GM23338 (cell line): Measurements from ENCODE around the gene CADM4.

Experiments
- CREB1 ChIP-seq: fragments of 250-450 bp; sonication (Bioruptor Pico); IDR thresholded peaks from 2 replicates; pipeline ENCODE4 v1.5.0; 2020; ENCODE audit warnings: low read depth, mild to moderate bottlenecking, moderate library complexity
- CTCF ChIP-seq, 2 experiments: fragments of 200-600 bp in 1 of 2; sonication (generic) in 1 of 2; conservative IDR thresholded peaks; 2 replicates each; pipeline versions ENCODE4 v1.5.1 to v1.6.1; 2016 to 2017; ENCODE audit warnings: antibody characterized with exemption in 2 of 2, low read depth in 2 of 2, mild to moderate bottlenecking in 2 of 2, moderate library complexity in 1 of 2
- EZH2 ChIP-seq: fragments of 200-600 bp; sonication (generic); IDR thresholded peaks from one replicate; pipeline ENCODE4 v1.8.0; 2017; ENCODE audit warnings: antibody characterized with exemption, mild to moderate bottlenecking, low read depth; ENCODE audit not compliant: unreplicated experiment
- EZH2phosphoT487 ChIP-seq: fragments of 200-600 bp; sonication (generic); IDR thresholded peaks from one replicate; pipeline ENCODE4 v1.8.1; 2018; ENCODE audit warnings: antibody characterized with exemption; ENCODE audit not compliant: unreplicated experiment
- JUNB ChIP-seq: IDR thresholded peaks from one replicate; pipeline ENCODE4 v1.6.1; 2016; ENCODE audit warnings: antibody characterized with exemption; ENCODE audit not compliant: unreplicated experiment
- NANOG ChIP-seq: IDR thresholded peaks from 2 replicates; pipeline ENCODE4 v1.6.1; 2016; ENCODE audit warnings: antibody characterized with exemption, borderline replicate concordance
- POLR2AphosphoS5 ChIP-seq: IDR thresholded peaks from 2 replicates; pipeline ENCODE4 v1.6.1; 2016; ENCODE audit warnings: antibody characterized with exemption, low read depth
- STAT1 ChIP-seq: IDR thresholded peaks from one replicate; pipeline ENCODE4 v1.6.1; 2016; ENCODE audit warnings: antibody characterized with exemption; ENCODE audit not compliant: unreplicated experiment
- ZNF331 ChIP-seq: fragments of 250-450 bp; sonication (Bioruptor Pico); IDR thresholded peaks from 2 replicates; pipeline ENCODE4 v1.5.0; 2020; ENCODE audit warnings: low read depth, mild to moderate bottlenecking, moderate library complexity
- TF ChIP-seq, protein P1 (sequence below): IDR thresholded peaks from one replicate; pipeline ENCODE4 v1.6.1; 2018; ENCODE audit warnings: antibody characterized with exemption; ENCODE audit not compliant: unreplicated experiment
- TF ChIP-seq, protein P2 (sequence below): IDR thresholded peaks from 2 replicates; pipeline ENCODE4 v1.6.1; 2016; ENCODE audit warnings: antibody characterized with exemption
- TF ChIP-seq, protein P3 (sequence below): fragments of 250-450 bp; sonication (Bioruptor Pico); IDR thresholded peaks from 2 replicates; pipeline ENCODE4 v1.5.0; 2020; ENCODE audit warnings: mild to moderate bottlenecking, moderate library complexity

- TF ChIP-seq CTCF (conservative IDR thresholded peaks at IDR 0.05; ENCODE audit: low read depth in 2 of 2) = no peak
- no peak for TF ChIP-seq POLR2AphosphoS5
- TF ChIP-seq EZH2 = no peak
- TF ChIP-seq, protein P1, sequence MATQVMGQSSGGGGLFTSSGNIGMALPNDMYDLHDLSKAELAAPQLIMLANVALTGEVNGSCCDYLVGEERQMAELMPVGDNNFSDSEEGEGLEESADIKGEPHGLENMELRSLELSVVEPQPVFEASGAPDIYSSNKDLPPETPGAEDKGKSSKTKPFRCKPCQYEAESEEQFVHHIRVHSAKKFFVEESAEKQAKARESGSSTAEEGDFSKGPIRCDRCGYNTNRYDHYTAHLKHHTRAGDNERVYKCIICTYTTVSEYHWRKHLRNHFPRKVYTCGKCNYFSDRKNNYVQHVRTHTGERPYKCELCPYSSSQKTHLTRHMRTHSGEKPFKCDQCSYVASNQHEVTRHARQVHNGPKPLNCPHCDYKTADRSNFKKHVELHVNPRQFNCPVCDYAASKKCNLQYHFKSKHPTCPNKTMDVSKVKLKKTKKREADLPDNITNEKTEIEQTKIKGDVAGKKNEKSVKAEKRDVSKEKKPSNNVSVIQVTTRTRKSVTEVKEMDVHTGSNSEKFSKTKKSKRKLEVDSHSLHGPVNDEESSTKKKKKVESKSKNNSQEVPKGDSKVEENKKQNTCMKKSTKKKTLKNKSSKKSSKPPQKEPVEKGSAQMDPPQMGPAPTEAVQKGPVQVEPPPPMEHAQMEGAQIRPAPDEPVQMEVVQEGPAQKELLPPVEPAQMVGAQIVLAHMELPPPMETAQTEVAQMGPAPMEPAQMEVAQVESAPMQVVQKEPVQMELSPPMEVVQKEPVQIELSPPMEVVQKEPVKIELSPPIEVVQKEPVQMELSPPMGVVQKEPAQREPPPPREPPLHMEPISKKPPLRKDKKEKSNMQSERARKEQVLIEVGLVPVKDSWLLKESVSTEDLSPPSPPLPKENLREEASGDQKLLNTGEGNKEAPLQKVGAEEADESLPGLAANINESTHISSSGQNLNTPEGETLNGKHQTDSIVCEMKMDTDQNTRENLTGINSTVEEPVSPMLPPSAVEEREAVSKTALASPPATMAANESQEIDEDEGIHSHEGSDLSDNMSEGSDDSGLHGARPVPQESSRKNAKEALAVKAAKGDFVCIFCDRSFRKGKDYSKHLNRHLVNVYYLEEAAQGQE = no peak
- TF ChIP-seq, protein P2, sequence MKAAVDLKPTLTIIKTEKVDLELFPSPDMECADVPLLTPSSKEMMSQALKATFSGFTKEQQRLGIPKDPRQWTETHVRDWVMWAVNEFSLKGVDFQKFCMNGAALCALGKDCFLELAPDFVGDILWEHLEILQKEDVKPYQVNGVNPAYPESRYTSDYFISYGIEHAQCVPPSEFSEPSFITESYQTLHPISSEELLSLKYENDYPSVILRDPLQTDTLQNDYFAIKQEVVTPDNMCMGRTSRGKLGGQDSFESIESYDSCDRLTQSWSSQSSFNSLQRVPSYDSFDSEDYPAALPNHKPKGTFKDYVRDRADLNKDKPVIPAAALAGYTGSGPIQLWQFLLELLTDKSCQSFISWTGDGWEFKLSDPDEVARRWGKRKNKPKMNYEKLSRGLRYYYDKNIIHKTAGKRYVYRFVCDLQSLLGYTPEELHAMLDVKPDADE = no peak
- TF ChIP-seq EZH2phosphoT487 = no peak
- no peak for TF ChIP-seq JUNB
- no peak for TF ChIP-seq CREB1
- no peak for TF ChIP-seq NANOG
- TF ChIP-seq ZNF331 = no peak
- TF ChIP-seq, protein P3, sequence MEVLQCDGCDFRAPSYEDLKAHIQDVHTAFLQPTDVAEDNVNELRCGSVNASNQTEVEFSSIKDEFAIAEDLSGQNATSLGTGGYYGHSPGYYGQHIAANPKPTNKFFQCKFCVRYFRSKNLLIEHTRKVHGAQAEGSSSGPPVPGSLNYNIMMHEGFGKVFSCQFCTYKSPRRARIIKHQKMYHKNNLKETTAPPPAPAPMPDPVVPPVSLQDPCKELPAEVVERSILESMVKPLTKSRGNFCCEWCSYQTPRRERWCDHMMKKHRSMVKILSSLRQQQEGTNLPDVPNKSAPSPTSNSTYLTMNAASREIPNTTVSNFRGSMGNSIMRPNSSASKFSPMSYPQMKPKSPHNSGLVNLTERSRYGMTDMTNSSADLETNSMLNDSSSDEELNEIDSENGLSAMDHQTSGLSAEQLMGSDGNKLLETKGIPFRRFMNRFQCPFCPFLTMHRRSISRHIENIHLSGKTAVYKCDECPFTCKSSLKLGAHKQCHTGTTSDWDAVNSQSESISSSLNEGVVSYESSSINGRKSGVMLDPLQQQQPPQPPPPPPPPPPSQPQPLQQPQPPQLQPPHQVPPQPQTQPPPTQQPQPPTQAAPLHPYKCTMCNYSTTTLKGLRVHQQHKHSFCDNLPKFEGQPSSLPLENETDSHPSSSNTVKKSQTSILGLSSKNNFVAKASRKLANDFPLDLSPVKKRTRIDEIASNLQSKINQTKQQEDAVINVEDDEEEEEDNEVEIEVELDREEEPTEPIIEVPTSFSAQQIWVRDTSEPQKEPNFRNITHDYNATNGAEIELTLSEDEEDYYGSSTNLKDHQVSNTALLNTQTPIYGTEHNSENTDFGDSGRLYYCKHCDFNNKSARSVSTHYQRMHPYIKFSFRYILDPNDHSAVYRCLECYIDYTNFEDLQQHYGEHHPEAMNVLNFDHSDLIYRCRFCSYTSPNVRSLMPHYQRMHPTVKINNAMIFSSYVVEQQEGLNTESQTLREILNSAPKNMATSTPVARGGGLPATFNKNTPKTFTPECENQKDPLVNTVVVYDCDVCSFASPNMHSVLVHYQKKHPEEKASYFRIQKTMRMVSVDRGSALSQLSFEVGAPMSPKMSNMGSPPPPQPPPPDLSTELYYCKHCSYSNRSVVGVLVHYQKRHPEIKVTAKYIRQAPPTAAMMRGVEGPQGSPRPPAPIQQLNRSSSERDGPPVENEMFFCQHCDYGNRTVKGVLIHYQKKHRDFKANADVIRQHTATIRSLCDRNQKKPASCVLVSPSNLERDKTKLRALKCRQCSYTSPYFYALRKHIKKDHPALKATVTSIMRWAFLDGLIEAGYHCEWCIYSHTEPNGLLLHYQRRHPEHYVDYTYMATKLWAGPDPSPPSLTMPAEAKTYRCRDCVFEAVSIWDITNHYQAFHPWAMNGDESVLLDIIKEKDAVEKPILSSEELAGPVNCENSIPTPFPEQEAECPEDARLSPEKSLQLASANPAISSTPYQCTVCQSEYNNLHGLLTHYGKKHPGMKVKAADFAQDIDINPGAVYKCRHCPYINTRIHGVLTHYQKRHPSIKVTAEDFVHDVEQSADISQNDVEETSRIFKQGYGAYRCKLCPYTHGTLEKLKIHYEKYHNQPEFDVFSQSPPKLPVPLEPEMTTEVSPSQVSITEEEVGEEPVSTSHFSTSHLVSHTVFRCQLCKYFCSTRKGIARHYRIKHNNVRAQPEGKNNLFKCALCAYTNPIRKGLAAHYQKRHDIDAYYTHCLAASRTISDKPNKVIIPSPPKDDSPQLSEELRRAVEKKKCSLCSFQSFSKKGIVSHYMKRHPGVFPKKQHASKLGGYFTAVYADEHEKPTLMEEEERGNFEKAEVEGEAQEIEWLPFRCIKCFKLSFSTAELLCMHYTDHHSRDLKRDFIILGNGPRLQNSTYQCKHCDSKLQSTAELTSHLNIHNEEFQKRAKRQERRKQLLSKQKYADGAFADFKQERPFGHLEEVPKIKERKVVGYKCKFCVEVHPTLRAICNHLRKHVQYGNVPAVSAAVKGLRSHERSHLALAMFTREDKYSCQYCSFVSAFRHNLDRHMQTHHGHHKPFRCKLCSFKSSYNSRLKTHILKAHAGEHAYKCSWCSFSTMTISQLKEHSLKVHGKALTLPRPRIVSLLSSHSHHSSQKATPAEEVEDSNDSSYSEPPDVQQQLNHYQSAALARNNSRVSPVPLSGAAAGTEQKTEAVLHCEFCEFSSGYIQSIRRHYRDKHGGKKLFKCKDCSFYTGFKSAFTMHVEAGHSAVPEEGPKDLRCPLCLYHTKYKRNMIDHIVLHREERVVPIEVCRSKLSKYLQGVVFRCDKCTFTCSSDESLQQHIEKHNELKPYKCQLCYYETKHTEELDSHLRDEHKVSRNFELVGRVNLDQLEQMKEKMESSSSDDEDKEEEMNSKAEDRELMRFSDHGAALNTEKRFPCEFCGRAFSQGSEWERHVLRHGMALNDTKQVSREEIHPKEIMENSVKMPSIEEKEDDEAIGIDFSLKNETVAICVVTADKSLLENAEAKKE = no peak
- no peak for TF ChIP-seq STAT1
Measured at GRCh38 chr19:43672061-43672679, 32.5 kb upstream of the CADM4 start.
